Common myeloid progenitor, CD34-positive (primary cell): Measurements from ENCODE around the gene TLR5.
A peak's percentile ranks its signal among the peaks of the same experiment; 100 is the strongest.

Source experiments
- CTCF ChIA-PET: fragments of 350-600 bp; sonication (Branson Sonifier 250); formaldehyde crosslinking; loops from one replicate; lab custom pipeline; 2021; ENCODE audit warnings: antibody characterized with exemption; lab: Charles Lee
- POLR2A ChIA-PET: fragments of 350-600 bp; sonication (Branson Sonifier 250); formaldehyde crosslinking; loops from one replicate; lab custom pipeline; 2021; ENCODE audit warnings: antibody characterized with exemption; lab: Charles Lee
- DNase-seq, 3 donors: peaks; one replicate each; pipeline versions ENCODE4 v3.0.0 to v3.0.0-alpha.2; 2013
- H3K27ac ChIP-seq, 2 experiments: 1 replicate in 1 of 2; 2 replicates in 1 of 2; pipeline ENCODE4 v1.7.0; 2013; ENCODE audit warnings: inconsistent platforms in 2 of 2, low read length in 2 of 2, mild to moderate bottlenecking in 2 of 2, low read depth in 1 of 2, moderate library complexity in 1 of 2; ENCODE audit not compliant: severe bottlenecking in 2 of 2, insufficient read depth in 1 of 2, poor library complexity in 1 of 2
- H3K27me3 ChIP-seq, 5 experiments: replicated peaks in 2 of 5; 1 replicate in 3 of 5; 2 replicates in 2 of 5; pipeline versions ENCODE4 v1.6.1 to v1.7.0; 2013; ENCODE audit warnings: low read length in 4 of 5, mild to moderate bottlenecking in 2 of 5, moderate library complexity in 2 of 5, inconsistent platforms in 1 of 5; ENCODE audit not compliant: insufficient read depth in 5 of 5, control insufficient read depth in 4 of 5
- H3K36me3 ChIP-seq, 4 experiments: 1 replicate in 2 of 4; 2 replicates in 2 of 4; pipeline versions ENCODE4 v1.6.1 to v1.7.0; 2013; ENCODE audit warnings: low read length in 3 of 4, control low read depth in 1 of 4, mild to moderate bottlenecking in 1 of 4; ENCODE audit not compliant: control insufficient read depth in 4 of 4, insufficient read depth in 4 of 4
- H3K4me1 ChIP-seq, 4 experiments: 1 replicate in 3 of 4; 2 replicates in 1 of 4; pipeline versions ENCODE4 v1.6.1 to v1.7.1; 2013; ENCODE audit warnings: low read length in 3 of 4, mild to moderate bottlenecking in 3 of 4, control low read depth in 1 of 4, inconsistent platforms in 1 of 4, moderate library complexity in 1 of 4; ENCODE audit not compliant: control insufficient read depth in 4 of 4, insufficient read depth in 4 of 4; ENCODE audit errors: control extremely low read depth in 1 of 4
- H3K4me3 ChIP-seq, 7 experiments: 1 replicate in 4 of 7; 2 replicates in 3 of 7; pipeline versions ENCODE4 v1.5.1 to v1.7.0; 2013; ENCODE audit warnings: mild to moderate bottlenecking in 7 of 7, low read length in 6 of 7, moderate library complexity in 6 of 7, inconsistent platforms in 2 of 7, low read depth in 2 of 7, control low read depth in 1 of 7; ENCODE audit not compliant: insufficient read depth in 4 of 7, control insufficient read depth in 1 of 7; ENCODE audit errors: extremely low read depth in 1 of 7
- H3K9me3 ChIP-seq, 5 experiments: 1 replicate in 4 of 5; 2 replicates in 1 of 5; pipeline versions ENCODE4 v1.6.1 to v1.7.1; 2013; ENCODE audit warnings: low read length in 4 of 5, mild to moderate bottlenecking in 2 of 5, inconsistent platforms in 1 of 5, low read depth in 1 of 5, moderate library complexity in 1 of 5; ENCODE audit not compliant: control insufficient read depth in 4 of 5, insufficient read depth in 2 of 5; ENCODE audit errors: control extremely low read depth in 1 of 5
- WGBS: methylation state at CpG from one replicate; pipeline ENCODE4 v1.1.5; 2013; ENCODE audit not compliant: insufficient coverage; 5-methylcytosine and 5-hydroxymethylcytosine counted together

TLR5 gene

GRCh38 chr1:223118418-223118817, 24.6 kb downstream of the TLR5 start:
- Histone ChIP-seq H3K27me3 (peaks cover 0 to 5% (median 0%) of the 10 kb centered on the region in 5 experiments), H3K4me1 (peaks cover 0 to under 1% (median under 1%) of the 10 kb centered on the region in 4 experiments), H3K9me3 (no peaks in the 10 kb centered on the region), H3K4me3 (no peak overlapping the region), H3K36me3 (no peaks in the 10 kb centered on the region), H3K27ac (no peak overlapping the region)
- DNase-seq, result no peak
- WGBS, result no CpG with 5 or more reads among the region's 1 CpG
- POLR2A ChIA-PET, result no interaction called here
- CTCF ChIA-PET, result interaction anchor here (1.0 to 1.8 kb wide), 3 partner anchors 8 to 12 kb away, joined by 3 to 5 read pairs (median 4); no protein-coding TSS in a partner anchor

GRCh38 chr1:223116950-223117349, 26.1 kb downstream of the TLR5 start:
- no peak overlapping the region for H3K4me3 ChIP-seq
- H3K9me3 ChIP-seq, result no peaks in the 10 kb centered on the region
- no peaks in the 10 kb centered on the region for H3K36me3 ChIP-seq
- CTCF ChIA-PET, result interaction anchor here (1.3 kb wide), 1 partner anchor 17 kb away, joined by 5 read pairs; no protein-coding TSS in a partner anchor
- 96% methylated on average over 25 of the region's 29 CpGs for WGBS
- H3K4me1 ChIP-seq, result no peaks in the 10 kb centered on the region
- POLR2A ChIA-PET, result no interaction called here
- H3K27me3 ChIP-seq, result no peaks in the 10 kb centered on the region
- DNase-seq, result no peak
- no peak overlapping the region for H3K27ac ChIP-seq

- Histone ChIP-seq H3K4me1 (no peaks in the 10 kb centered on the region), H3K9me3 (no peaks in the 10 kb centered on the region), H3K27ac (no peak overlapping the region), H3K4me3 (no peak overlapping the region), H3K27me3 (no peaks in the 10 kb centered on the region), H3K36me3 (no peaks in the 10 kb centered on the region)
- DNase-seq, result no peak
- WGBS, result 100% methylated on average over 2 of the region's 2 CpGs
- POLR2A ChIA-PET, result no interaction called here
- CTCF ChIA-PET, result interaction anchor here (1.2 to 3.8 kb wide), 3 partner anchors 9 to 19 kb away, joined by 3 to 17 read pairs (median 5); no protein-coding TSS in a partner anchor
These were observed 28.2 kb downstream of the TLR5 start for GRCh38 chr1:223114871-223115270.

GRCh38 chr1:223110952-223111351, 32.1 kb downstream of the TLR5 start:
- ChIA-PET CTCF (interaction anchor here (1.0 kb wide), 1 partner anchor 13 kb away, joined by 3 read pairs; no protein-coding TSS in a partner anchor), POLR2A (no interaction called here)
- H3K4me1 ChIP-seq, result no peaks in the 10 kb centered on the region
- no peak overlapping the region for H3K27ac ChIP-seq
- H3K4me3 ChIP-seq, result no peak overlapping the region
- 100% methylated on average over 1 of the region's 3 CpGs for WGBS
- no peaks in the 10 kb centered on the region for H3K27me3 ChIP-seq
- no peak for DNase-seq
- H3K36me3 ChIP-seq, result no peaks in the 10 kb centered on the region
- H3K9me3 ChIP-seq, result no peaks in the 10 kb centered on the region

- H3K27ac ChIP-seq, result no peak overlapping the region
- no peaks in the 10 kb centered on the region for H3K27me3 ChIP-seq
- CTCF ChIA-PET, result interaction anchor here (1.1 to 1.4 kb wide), 4 partner anchors 9 to 19 kb away, joined by 3 to 6 read pairs (median 4); no protein-coding TSS in a partner anchor
- H3K36me3 ChIP-seq, result no peaks in the 10 kb centered on the region
- H3K4me3 ChIP-seq, result no peak overlapping the region
- POLR2A ChIA-PET, result no interaction called here
- peak in 1 of 3 donors; percentile 44 for DNase-seq
- no peaks in the 10 kb centered on the region for H3K9me3 ChIP-seq
- WGBS, result 100% methylated on average over 3 of the region's 3 CpGs
- no peaks in the 10 kb centered on the region for H3K4me1 ChIP-seq
These were observed 33.4 kb downstream of the TLR5 start for GRCh38 chr1:223109581-223110026.

GRCh38 chr1:223106856-223107255, 36.2 kb downstream of the TLR5 start:
- no peak for DNase-seq
- Histone ChIP-seq H3K9me3 (no peaks in the 10 kb centered on the region), H3K4me3 (no peak overlapping the region), H3K27me3 (no peaks in the 10 kb centered on the region), H3K4me1 (peaks cover 0 to 7% (median 3%) of the 10 kb centered on the region in 4 experiments), H3K36me3 (no peaks in the 10 kb centered on the region), H3K27ac (no peak overlapping the region)
- POLR2A ChIA-PET, result no interaction called here
- 97% methylated on average over 3 of the region's 3 CpGs for WGBS
- CTCF ChIA-PET, result no interaction called here

GRCh38 chr1:223105568-223105967, 37.5 kb downstream of the TLR5 start:
- Histone ChIP-seq H3K4me3 (no peak overlapping the region), H3K27ac (no peak overlapping the region), H3K27me3 (no peaks in the 10 kb centered on the region), H3K36me3 (no peaks in the 10 kb centered on the region), H3K9me3 (no peaks in the 10 kb centered on the region), H3K4me1 (peaks cover 0 to 7% (median 3%) of the 10 kb centered on the region in 4 experiments)
- ChIA-PET CTCF (interaction anchor here (1.0 to 1.7 kb wide), 2 partner anchors 16 to 22 kb away, joined by 3 to 5 read pairs; no protein-coding TSS in a partner anchor), POLR2A (no interaction called here)
- WGBS, result 100% methylated on average over 5 of the region's 7 CpGs
- no peak for DNase-seq
